Osteoblast (primary cell): ENCODE results near the gene USP37. TPM values are rescaled to one million over a fixed set of nuclear protein-coding genes. Genes with fewer than 3 reads are reported as not detected.

Source experiments
- DNase-seq: peaks from one replicate; pipeline ENCODE4 v3.0.0; 2011; ENCODE audit warnings: low spot score, mixed read lengths; ENCODE audit not compliant: insufficient read length; ENCODE audit errors: missing footprints
- H2AFZ ChIP-seq: 2 replicates; pipeline ENCODE4 v1.6.0; 2011; ENCODE audit warnings: mild to moderate bottlenecking, low read length
- H3K27ac ChIP-seq: 2 replicates; pipeline ENCODE4 v1.5.1; 2011; ENCODE audit warnings: mild to moderate bottlenecking, low read depth, low read length, moderate library complexity
- H3K27me3 ChIP-seq: 2 replicates; pipeline ENCODE4 v1.6.0; 2012; ENCODE audit warnings: mild to moderate bottlenecking, control low read depth, inconsistent platforms, low read length, moderate library complexity; ENCODE audit not compliant: insufficient read depth
- H3K36me3 ChIP-seq: 2 replicates; pipeline ENCODE4 v1.5.1; 2011; ENCODE audit warnings: mild to moderate bottlenecking, low read length, control low read depth, moderate library complexity; ENCODE audit not compliant: insufficient read depth
- H3K4me1 ChIP-seq: 2 replicates; pipeline ENCODE4 v1.5.1; 2011; ENCODE audit warnings: mild to moderate bottlenecking, low read length, control low read depth, moderate library complexity; ENCODE audit not compliant: insufficient read depth
- H3K4me2 ChIP-seq: 2 replicates; pipeline ENCODE4 v1.6.0; 2011; ENCODE audit warnings: mild to moderate bottlenecking, low read length; ENCODE audit not compliant: insufficient read depth
- H3K4me3 ChIP-seq: fragments of 200-600 bp; sonication (generic); 3 replicates; pipeline ENCODE4 v1.5.1; 2012; ENCODE audit warnings: mild to moderate bottlenecking, low read length, inconsistent platforms; ENCODE audit not compliant: insufficient read depth
- H3K79me2 ChIP-seq: 2 replicates; pipeline ENCODE4 v1.6.0; 2012; ENCODE audit warnings: mild to moderate bottlenecking, low read length, control low read depth, inconsistent platforms; ENCODE audit not compliant: insufficient read depth
- H3K9me3 ChIP-seq: 2 replicates; pipeline ENCODE4 v1.5.1; 2011; ENCODE audit warnings: low read depth, low read length, control low read depth
- H4K20me1 ChIP-seq: 2 replicates; pipeline ENCODE4 v1.6.0; 2012; ENCODE audit warnings: mild to moderate bottlenecking, low read length, control low read depth; ENCODE audit not compliant: insufficient read depth
- CTCF ChIP-seq: IDR thresholded peaks from 2 replicates; pipeline ENCODE4 v1.5.1; 2011; ENCODE audit warnings: mild to moderate bottlenecking, low read depth, low read length, moderate library complexity; ENCODE audit errors: extremely low read depth
- total RNA-seq: library from RNA; depleted of rRNA; stranded (reverse); fragments of >200 nt; gene quantifications from 2 replicates; pipeline ENCODE4 v1.2.3, GENCODE V29; 2012

The USP37 gene
- total RNA-seq, 1 donor = 15.2 TPM

- Histone ChIP-seq H4K20me1 (no peaks in the 10 kb centered on the region), H3K4me3 (no peak overlapping the region), H2AFZ (no peak overlapping the region), H3K4me2 (no peak overlapping the region), H3K27ac (no peak overlapping the region), H3K4me1 (no peaks in the 10 kb centered on the region), H3K27me3 (no peaks in the 10 kb centered on the region), H3K9me3 (no peaks in the 10 kb centered on the region), H3K36me3 (no peaks in the 10 kb centered on the region), H3K79me2 (peaks cover 2% of the 10 kb centered on the region)
- DNase-seq = peak; percentile 56
- TF ChIP-seq CTCF = no peak
Measured at GRCh38 chr2:218518876-218519275, 49.3 kb downstream of the USP37 start.

- Histone ChIP-seq H4K20me1 (no peaks in the 10 kb centered on the region), H3K9me3 (no peaks in the 10 kb centered on the region), H3K27ac (no peak overlapping the region), H3K4me1 (no peaks in the 10 kb centered on the region), H2AFZ (no peak overlapping the region), H3K4me3 (no peak overlapping the region), H3K27me3 (no peaks in the 10 kb centered on the region), H3K79me2 (peaks cover 2% of the 10 kb centered on the region), H3K36me3 (no peaks in the 10 kb centered on the region), H3K4me2 (no peak overlapping the region)
- no peak for DNase-seq
- TF ChIP-seq CTCF = no peak
Measured at GRCh38 chr2:218517434-218518206, 50.5 kb downstream of the USP37 start.

GRCh38 chr2:218516614-218517013 lies 51.5 kb downstream of the USP37 start:
- H3K4me2 ChIP-seq = no peak overlapping the region
- H3K27me3 ChIP-seq = no peaks in the 10 kb centered on the region
- peaks cover 2% of the 10 kb centered on the region for H3K79me2 ChIP-seq
- H3K27ac ChIP-seq = no peak overlapping the region
- no peak overlapping the region for H3K4me3 ChIP-seq
- no peaks in the 10 kb centered on the region for H3K4me1 ChIP-seq
- no peaks in the 10 kb centered on the region for H3K9me3 ChIP-seq
- H2AFZ ChIP-seq = no peak overlapping the region
- no peaks in the 10 kb centered on the region for H4K20me1 ChIP-seq
- no peak for DNase-seq
- no peaks in the 10 kb centered on the region for H3K36me3 ChIP-seq
- TF ChIP-seq CTCF = peak; percentile 34

- Histone ChIP-seq H4K20me1 (no peaks in the 10 kb centered on the region), H3K4me2 (no peak overlapping the region), H3K4me3 (no peak overlapping the region), H3K27ac (no peak overlapping the region), H3K9me3 (no peaks in the 10 kb centered on the region), H2AFZ (no peak overlapping the region), H3K36me3 (peaks cover 3% of the 10 kb centered on the region), H3K27me3 (no peaks in the 10 kb centered on the region), H3K4me1 (no peaks in the 10 kb centered on the region), H3K79me2 (peaks cover 2% of the 10 kb centered on the region)
- DNase-seq = no peak
- TF ChIP-seq CTCF = no peak
Measured at GRCh38 chr2:218513676-218514075, 54.5 kb downstream of the USP37 start.
